Left ventricle myocardium inferior (tissue), 1 donor: ENCODE results near the gene CHAC1. TPM values are rescaled to one million over a fixed set of nuclear protein-coding genes. Genes with fewer than 3 reads are reported as not detected.
A peak's percentile ranks its signal among the peaks of the same experiment; 100 is the strongest.

Source experiments
- DNase-seq: peaks from one replicate; pipeline ENCODE4 v3.0.0-alpha.2; 2020
- H3K27ac ChIP-seq: fragments of 200-600 bp; replicated peaks from 2 replicates; pipeline ENCODE4 v1.8.0; 2021
- H3K27me3 ChIP-seq: fragments of 200-600 bp; 2 replicates; pipeline ENCODE4 v1.8.0; 2021; ENCODE audit warnings: low read depth
- H3K36me3 ChIP-seq: fragments of 200-600 bp; 2 replicates; pipeline ENCODE4 v1.8.0; 2021
- H3K4me1 ChIP-seq: fragments of 200-600 bp; 2 replicates; pipeline ENCODE4 v1.8.0; 2021
- H3K4me3 ChIP-seq: fragments of 200-600 bp; 2 replicates; pipeline ENCODE4 v1.8.0; 2021; ENCODE audit warnings: mild to moderate bottlenecking, moderate library complexity
- H3K9me3 ChIP-seq: fragments of 200-600 bp; replicated peaks from 2 replicates; pipeline ENCODE4 v1.8.0; 2021
- intact Hi-C: fragments of 100-400 bp; cut with micrococcal nuclease; formaldehyde crosslinking; loops from one replicate; pipeline ENCODE4 v1.11.0; 2022
- total RNA-seq: library from RNA; stranded (reverse); fragmentation: NEBNext Ultra II Directional; extraction: Animal tissue kit (Norgen Biotek cat#: 25700); gene quantifications from one replicate; pipeline ENCODE4 v1.2.1, GENCODE V29; 2021
- TF ChIP-seq, protein P1 (sequence below): fragments of 200-600 bp; IDR thresholded peaks from 2 replicates; pipeline ENCODE4 v1.8.0; 2021; ENCODE audit warnings: antibody characterized with exemption, mild to moderate bottlenecking, borderline replicate concordance
- donor health status: DM: no; HTN: yes; CAD: no; lungs with severe emphysema.

CHAC1 gene
- total RNA-seq, 1 donor from 2014 or later: 1.3 TPM

- H3K36me3 ChIP-seq: peaks cover 8% of the 10 kb centered on the region
- H3K27me3 ChIP-seq: no peaks in the 10 kb centered on the region
- no peak for DNase-seq
- H3K4me1 ChIP-seq: peaks cover 67% of the 10 kb centered on the region
- peak overlapping the region; percentile 77 for H3K4me3 ChIP-seq
- TF ChIP-seq, protein P1, sequence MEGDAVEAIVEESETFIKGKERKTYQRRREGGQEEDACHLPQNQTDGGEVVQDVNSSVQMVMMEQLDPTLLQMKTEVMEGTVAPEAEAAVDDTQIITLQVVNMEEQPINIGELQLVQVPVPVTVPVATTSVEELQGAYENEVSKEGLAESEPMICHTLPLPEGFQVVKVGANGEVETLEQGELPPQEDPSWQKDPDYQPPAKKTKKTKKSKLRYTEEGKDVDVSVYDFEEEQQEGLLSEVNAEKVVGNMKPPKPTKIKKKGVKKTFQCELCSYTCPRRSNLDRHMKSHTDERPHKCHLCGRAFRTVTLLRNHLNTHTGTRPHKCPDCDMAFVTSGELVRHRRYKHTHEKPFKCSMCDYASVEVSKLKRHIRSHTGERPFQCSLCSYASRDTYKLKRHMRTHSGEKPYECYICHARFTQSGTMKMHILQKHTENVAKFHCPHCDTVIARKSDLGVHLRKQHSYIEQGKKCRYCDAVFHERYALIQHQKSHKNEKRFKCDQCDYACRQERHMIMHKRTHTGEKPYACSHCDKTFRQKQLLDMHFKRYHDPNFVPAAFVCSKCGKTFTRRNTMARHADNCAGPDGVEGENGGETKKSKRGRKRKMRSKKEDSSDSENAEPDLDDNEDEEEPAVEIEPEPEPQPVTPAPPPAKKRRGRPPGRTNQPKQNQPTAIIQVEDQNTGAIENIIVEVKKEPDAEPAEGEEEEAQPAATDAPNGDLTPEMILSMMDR: no peak
- intact Hi-C loops: loop anchor here (5.0 kb wide), 1 partner anchor 34 kb away; no protein-coding TSS in a partner anchor
- no peaks in the 10 kb centered on the region for H3K9me3 ChIP-seq
- H3K27ac ChIP-seq: peak overlapping the region; percentile 92
Measured at GRCh38 chr15:40941068-40941527, 12.2 kb upstream of the CHAC1 start.

DNA sequence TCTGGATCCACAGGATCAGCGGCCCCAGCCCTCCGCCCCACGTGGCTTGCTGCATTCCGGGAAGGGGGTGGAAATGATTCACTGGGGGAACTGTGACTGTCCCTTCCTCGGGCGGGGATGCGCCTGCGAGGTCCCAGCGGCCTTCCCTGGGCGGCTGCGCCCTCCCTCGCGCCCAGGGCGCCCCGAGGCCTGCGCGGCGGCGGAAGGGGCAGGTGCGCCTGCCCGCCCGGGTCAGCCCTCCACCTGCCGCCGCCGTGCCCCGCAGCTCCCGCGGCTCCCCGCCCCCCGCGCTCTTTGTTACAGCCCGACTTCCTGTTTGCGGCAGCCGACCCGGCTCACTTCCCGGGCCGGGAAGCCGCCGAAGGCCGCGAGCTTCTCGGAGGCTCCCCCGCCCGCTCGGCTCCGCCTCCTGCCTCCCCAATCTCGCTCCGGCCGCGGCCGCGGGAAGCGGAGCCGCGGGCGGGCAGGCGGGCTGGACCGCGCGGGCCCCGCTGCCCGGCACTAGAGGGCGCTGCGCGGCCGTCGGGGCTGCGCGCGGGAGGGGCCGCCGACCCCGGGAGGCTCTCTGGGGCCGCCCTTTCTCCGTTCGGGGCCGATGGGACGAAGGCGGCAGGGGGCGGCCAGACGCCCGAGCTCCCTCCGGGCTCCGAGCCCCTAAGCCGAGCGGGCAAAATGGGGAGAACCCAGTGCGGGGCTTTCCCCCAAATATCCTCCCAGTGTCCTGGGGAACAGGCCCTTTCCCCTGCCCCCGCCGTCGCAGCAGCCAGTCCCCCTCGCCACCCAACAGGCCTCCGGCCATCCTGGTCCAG, 11.5 kb upstream of the CHAC1 start:
- Histone ChIP-seq H3K27me3 (no peaks in the 10 kb centered on the region), H3K9me3 (no peaks in the 10 kb centered on the region), H3K36me3 (peaks cover 4% of the 10 kb centered on the region), H3K27ac (peak overlapping the region; percentile 92), H3K4me3 (peak overlapping the region; percentile 77), H3K4me1 (peaks cover 61% of the 10 kb centered on the region)
- peak; percentile 81 for DNase-seq
- intact Hi-C loops: loop anchor here (5.0 kb wide), 1 partner anchor 34 kb away; no protein-coding TSS in a partner anchor
- TF ChIP-seq, protein P1: peak; percentile 79

GRCh38 chr15:40942337-40942854, 10.9 kb upstream of the CHAC1 start:
- H3K36me3 ChIP-seq: no peaks in the 10 kb centered on the region
- no peaks in the 10 kb centered on the region for H3K27me3 ChIP-seq
- H3K4me3 ChIP-seq: peak overlapping the region; percentile 77
- H3K27ac ChIP-seq: peak overlapping the region; percentile 92
- no peaks in the 10 kb centered on the region for H3K9me3 ChIP-seq
- peaks cover 54% of the 10 kb centered on the region for H3K4me1 ChIP-seq
- no peak for DNase-seq
- TF ChIP-seq, protein P1: no peak
- intact Hi-C loops: loop anchor here (5.0 kb wide), 1 partner anchor 35 kb away; no protein-coding TSS in a partner anchor

GRCh38 chr15:40942878-40943277, 10.4 kb upstream of the CHAC1 start:
- TF ChIP-seq, protein P1: no peak
- no peak for DNase-seq
- intact Hi-C loops: loop anchor here (5.0 kb wide), 1 partner anchor 36 kb away; no protein-coding TSS in a partner anchor
- peak overlapping the region; percentile 77 for H3K4me3 ChIP-seq
- peak overlapping the region; percentile 92 for H3K27ac ChIP-seq
- H3K27me3 ChIP-seq: no peaks in the 10 kb centered on the region
- H3K36me3 ChIP-seq: no peaks in the 10 kb centered on the region
- peaks cover 49% of the 10 kb centered on the region for H3K4me1 ChIP-seq
- H3K9me3 ChIP-seq: no peaks in the 10 kb centered on the region

- H3K9me3 ChIP-seq: no peaks in the 10 kb centered on the region
- no peaks in the 10 kb centered on the region for H3K36me3 ChIP-seq
- no peak for DNase-seq
- TF ChIP-seq, protein P1: no peak
- intact Hi-C loops: loop anchor here (5.0 kb wide), 1 partner anchor 37 kb away; no protein-coding TSS in a partner anchor
- H3K4me3 ChIP-seq: no peak overlapping the region
- peaks cover 41% of the 10 kb centered on the region for H3K4me1 ChIP-seq
- no peak overlapping the region for H3K27ac ChIP-seq
- no peaks in the 10 kb centered on the region for H3K27me3 ChIP-seq
Measured at GRCh38 chr15:40943764-40944365, 9.4 kb upstream of the CHAC1 start.
